ENCODE results near the gene COQ8A. TPM values are rescaled to one million over a fixed set of nuclear protein-coding genes. Genes with fewer than 3 reads are reported as not detected.

COQ8A gene
- total RNA-seq, 1 donor = 14.1 TPM

DNA sequence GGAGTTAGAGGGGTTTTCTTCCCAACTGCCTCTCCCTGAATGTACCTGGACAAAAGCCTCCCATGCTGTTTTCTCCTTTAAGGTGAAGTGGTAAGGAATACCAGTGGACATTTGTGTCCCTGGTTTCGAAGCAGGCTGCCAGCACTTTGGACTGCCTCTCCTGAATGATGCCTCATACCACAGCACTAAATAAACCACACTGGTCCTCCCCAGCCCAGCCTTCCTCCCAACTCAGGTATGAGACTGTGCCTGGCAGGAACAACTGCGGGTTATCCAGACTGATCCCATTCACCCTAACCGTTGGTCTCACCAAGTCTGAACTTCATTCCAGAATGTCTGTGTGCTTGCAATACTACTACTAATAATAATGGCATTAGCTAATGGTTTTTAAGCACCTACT is 9.3 kb downstream of the COQ8A start:
- Histone ChIP-seq H3K27ac (ENCODE audit: low read depth, low read length) (no peak overlapping the region), H4K20me1 (ENCODE audit: insufficient read depth, low read length) (peaks cover 2% of the 10 kb centered on the region), H2AFZ (ENCODE audit: low read length) (no peak overlapping the region), H3K4me2 (ENCODE audit: insufficient read depth, low read length) (no peak overlapping the region), H3K4me1 (ENCODE audit: insufficient read depth, low read length) (no peaks in the 10 kb centered on the region), H3K79me2 (ENCODE audit: insufficient read depth, low read length) (no peaks in the 10 kb centered on the region), H3K36me3 (ENCODE audit: insufficient read depth, low read length) (no peaks in the 10 kb centered on the region), H3K9me3 (ENCODE audit: low read depth, low read length) (no peaks in the 10 kb centered on the region), H3K27me3 (ENCODE audit: insufficient read depth, low read length) (no peaks in the 10 kb centered on the region), H3K4me3 (ENCODE audit: insufficient read depth, low read length) (no peak overlapping the region)
- TF ChIP-seq, protein P1, sequence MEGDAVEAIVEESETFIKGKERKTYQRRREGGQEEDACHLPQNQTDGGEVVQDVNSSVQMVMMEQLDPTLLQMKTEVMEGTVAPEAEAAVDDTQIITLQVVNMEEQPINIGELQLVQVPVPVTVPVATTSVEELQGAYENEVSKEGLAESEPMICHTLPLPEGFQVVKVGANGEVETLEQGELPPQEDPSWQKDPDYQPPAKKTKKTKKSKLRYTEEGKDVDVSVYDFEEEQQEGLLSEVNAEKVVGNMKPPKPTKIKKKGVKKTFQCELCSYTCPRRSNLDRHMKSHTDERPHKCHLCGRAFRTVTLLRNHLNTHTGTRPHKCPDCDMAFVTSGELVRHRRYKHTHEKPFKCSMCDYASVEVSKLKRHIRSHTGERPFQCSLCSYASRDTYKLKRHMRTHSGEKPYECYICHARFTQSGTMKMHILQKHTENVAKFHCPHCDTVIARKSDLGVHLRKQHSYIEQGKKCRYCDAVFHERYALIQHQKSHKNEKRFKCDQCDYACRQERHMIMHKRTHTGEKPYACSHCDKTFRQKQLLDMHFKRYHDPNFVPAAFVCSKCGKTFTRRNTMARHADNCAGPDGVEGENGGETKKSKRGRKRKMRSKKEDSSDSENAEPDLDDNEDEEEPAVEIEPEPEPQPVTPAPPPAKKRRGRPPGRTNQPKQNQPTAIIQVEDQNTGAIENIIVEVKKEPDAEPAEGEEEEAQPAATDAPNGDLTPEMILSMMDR (IDR thresholded peaks at IDR 0.05; ENCODE audit: extremely low read depth, low read depth, low read length) = no peak
- no peak for DNase-seq (ENCODE audit: insufficient read length, low spot score, missing footprints)

DNA sequence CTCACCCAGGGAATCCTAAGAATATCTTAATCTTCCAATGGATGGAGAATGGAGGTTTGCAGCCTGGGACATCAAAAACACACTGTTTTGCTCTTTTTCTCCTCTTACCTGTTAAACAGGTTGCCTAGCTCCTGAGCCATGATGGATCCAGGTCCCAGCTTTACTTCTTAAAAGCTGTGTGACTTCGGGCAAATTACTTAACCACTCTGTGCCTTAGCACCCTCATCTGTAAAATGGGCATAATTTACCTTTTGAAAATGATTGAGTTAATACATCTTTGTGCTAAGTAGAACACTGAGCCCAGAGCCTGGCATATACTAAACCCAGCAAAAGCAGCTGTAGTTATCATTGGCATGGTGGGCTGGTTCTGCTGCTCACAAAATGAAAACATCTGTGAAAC is 10.2 kb downstream of the COQ8A start:
- H3K36me3 ChIP-seq (ENCODE audit: insufficient read depth, low read length) = no peaks in the 10 kb centered on the region
- no peaks in the 10 kb centered on the region for H3K4me1 ChIP-seq (ENCODE audit: insufficient read depth, low read length)
- DNase-seq (ENCODE audit: insufficient read length, low spot score, missing footprints) = no peak

DNA sequence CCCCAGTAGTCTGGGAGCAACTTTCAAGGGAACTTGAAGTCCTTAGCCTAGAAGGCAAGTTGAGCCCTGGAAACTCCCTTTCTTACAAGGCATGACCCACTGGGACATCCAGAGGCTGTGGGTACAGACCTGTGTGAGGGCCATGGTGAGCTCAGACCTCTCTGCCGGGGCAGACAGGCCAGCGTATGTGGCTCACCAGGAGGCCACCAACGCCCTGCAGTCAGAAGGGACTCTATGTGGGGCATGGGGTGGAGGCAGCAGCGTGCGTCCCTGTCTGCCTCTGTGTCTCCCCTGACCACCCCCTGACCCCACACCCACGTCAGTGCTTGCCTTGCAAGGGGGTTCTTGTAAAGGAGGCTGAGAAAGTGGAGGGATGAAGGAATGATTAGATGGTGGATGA is 10.8 kb downstream of the COQ8A start:
- H3K9me3 ChIP-seq (ENCODE audit: low read depth, low read length) = no peaks in the 10 kb centered on the region
- H4K20me1 ChIP-seq (ENCODE audit: insufficient read depth, low read length) = peaks cover 2% of the 10 kb centered on the region
- H2AFZ ChIP-seq (ENCODE audit: low read length) = no peak overlapping the region
- no peak overlapping the region for H3K4me3 ChIP-seq (ENCODE audit: insufficient read depth, low read length)
- H3K79me2 ChIP-seq (ENCODE audit: insufficient read depth, low read length) = no peaks in the 10 kb centered on the region
- no peak overlapping the region for H3K4me2 ChIP-seq (ENCODE audit: insufficient read depth, low read length)
- no peaks in the 10 kb centered on the region for H3K27me3 ChIP-seq (ENCODE audit: insufficient read depth, low read length)
- DNase-seq (ENCODE audit: insufficient read length, low spot score, missing footprints) = no peak
- no peaks in the 10 kb centered on the region for H3K36me3 ChIP-seq (ENCODE audit: insufficient read depth, low read length)
- no peak overlapping the region for H3K27ac ChIP-seq (ENCODE audit: low read depth, low read length)
- H3K4me1 ChIP-seq (ENCODE audit: insufficient read depth, low read length) = no peaks in the 10 kb centered on the region
- TF ChIP-seq, protein P1 (IDR thresholded peaks at IDR 0.05; ENCODE audit: extremely low read depth, low read depth, low read length) = no peak

More for the DNA sequence above, 10.2 kb downstream of the COQ8A start:
- Histone ChIP-seq H3K27ac (ENCODE audit: low read depth, low read length) (no peak overlapping the region), H3K9me3 (ENCODE audit: low read depth, low read length) (no peaks in the 10 kb centered on the region), H3K79me2 (ENCODE audit: insufficient read depth, low read length) (no peaks in the 10 kb centered on the region), H3K27me3 (ENCODE audit: insufficient read depth, low read length) (no peaks in the 10 kb centered on the region), H2AFZ (ENCODE audit: low read length) (no peak overlapping the region), H3K4me2 (ENCODE audit: insufficient read depth, low read length) (no peak overlapping the region), H3K4me3 (ENCODE audit: insufficient read depth, low read length) (no peak overlapping the region), H4K20me1 (ENCODE audit: insufficient read depth, low read length) (peaks cover 2% of the 10 kb centered on the region)
- TF ChIP-seq, protein P1 (IDR thresholded peaks at IDR 0.05; ENCODE audit: extremely low read depth, low read depth, low read length) = no peak

DNA sequence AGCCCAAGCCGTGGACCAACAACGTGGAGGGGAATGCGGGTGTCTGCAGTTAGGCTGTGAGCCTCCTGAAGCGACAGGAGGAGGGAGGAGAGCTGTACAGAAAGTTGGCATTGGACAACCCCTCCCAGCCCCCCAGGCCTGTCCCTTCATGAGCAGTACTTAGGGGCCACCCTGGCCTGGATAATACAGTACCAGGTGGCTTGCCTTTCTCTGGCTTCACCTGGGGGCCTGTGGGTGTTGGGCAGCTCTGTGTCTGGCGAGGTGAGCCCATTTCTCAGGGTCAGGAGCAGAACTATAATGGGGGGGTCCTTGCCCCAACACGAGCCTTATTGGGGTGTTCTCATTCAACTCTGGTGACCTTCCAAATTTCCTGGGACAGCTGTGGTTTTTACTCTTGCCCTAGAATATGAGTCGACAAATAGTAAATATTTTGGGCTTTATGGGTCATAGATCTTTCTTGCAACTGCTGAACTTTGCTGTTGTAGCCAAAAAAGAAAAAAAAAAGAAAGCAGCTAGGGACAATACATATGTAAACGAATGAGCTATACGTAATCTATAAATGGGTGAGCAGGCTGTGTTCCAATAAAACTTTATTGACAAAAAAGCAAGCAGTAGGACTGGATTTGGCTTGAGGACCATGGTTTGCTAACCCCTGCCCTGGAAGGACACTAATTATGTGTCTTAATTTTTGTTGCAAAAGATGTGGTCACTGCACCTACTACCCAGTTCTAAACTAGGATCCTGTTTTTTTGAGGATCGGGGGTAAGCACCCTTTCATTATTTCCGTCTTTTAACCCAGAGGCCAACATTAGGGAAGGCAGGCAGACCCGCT is 11.4 kb downstream of the COQ8A start:
- Histone ChIP-seq H3K9me3 (ENCODE audit: low read depth, low read length) (no peaks in the 10 kb centered on the region), H3K4me2 (ENCODE audit: insufficient read depth, low read length) (no peak overlapping the region), H3K36me3 (ENCODE audit: insufficient read depth, low read length) (no peaks in the 10 kb centered on the region), H3K79me2 (ENCODE audit: insufficient read depth, low read length) (no peaks in the 10 kb centered on the region), H2AFZ (ENCODE audit: low read length) (no peak overlapping the region), H3K4me3 (ENCODE audit: insufficient read depth, low read length) (no peak overlapping the region), H3K27ac (ENCODE audit: low read depth, low read length) (no peak overlapping the region), H3K27me3 (ENCODE audit: insufficient read depth, low read length) (no peaks in the 10 kb centered on the region), H3K4me1 (ENCODE audit: insufficient read depth, low read length) (no peaks in the 10 kb centered on the region), H4K20me1 (ENCODE audit: insufficient read depth, low read length) (peaks cover 2% of the 10 kb centered on the region)
- DNase-seq (ENCODE audit: insufficient read length, low spot score, missing footprints) = no peak
- TF ChIP-seq, protein P1 (IDR thresholded peaks at IDR 0.05; ENCODE audit: extremely low read depth, low read depth, low read length) = no peak

All from osteoblast (primary cell).